Neural cell (in vitro differentiated cells): ENCODE results near the gene CTR9. TPM values are rescaled to one million over a fixed set of nuclear protein-coding genes. Genes with fewer than 3 reads are reported as not detected.
"Not testable (repeated sequence)": the region's sequence is repeated elsewhere in the genome, so short reads cannot be mapped to it uniquely, and the experiment has no call there.

Source experiments
- H2AFZ ChIP-seq: fragments of 200-600, 300-800 bp; sonication (generic), shearing (Covaris generic); 2 replicates; pipeline ENCODE4 v1.6.0; 2014; ENCODE audit warnings: low read depth, mild to moderate bottlenecking, antibody characterized with exemption, low read length, moderate library complexity
- H3F3A ChIP-seq: fragments of 200-600 bp; shearing (Covaris generic); 2 replicates; pipeline ENCODE4 v1.6.1; 2016; ENCODE audit warnings: mild to moderate bottlenecking, moderate library complexity, mixed read lengths, antibody characterized with exemption, low read length; ENCODE audit not compliant: insufficient read depth, poor library complexity, severe bottlenecking
- H3K27ac ChIP-seq: fragments of 200-600, 300-800 bp; sonication (generic), shearing (Covaris generic); 2 replicates; pipeline ENCODE4 v1.5.1; 2014; ENCODE audit warnings: mild to moderate bottlenecking, low read length, moderate library complexity
- H3K27me3 ChIP-seq: fragments of 300-800, 200-600 bp; sonication (generic), shearing (Covaris generic); 2 replicates; pipeline ENCODE4 v1.6.0; 2014; ENCODE audit warnings: mild to moderate bottlenecking, low read depth, low read length, moderate library complexity; ENCODE audit not compliant: insufficient read depth
- H3K36me3 ChIP-seq: fragments of 300-800, 200-600 bp; sonication (generic), shearing (Covaris generic); 2 replicates; pipeline ENCODE4 v1.5.1; 2014; ENCODE audit warnings: mild to moderate bottlenecking, antibody characterized with exemption, low read length, moderate library complexity; ENCODE audit not compliant: insufficient read depth
- H3K4me2 ChIP-seq: fragments of 300-800, 200-600 bp; sonication (generic), shearing (Covaris generic); 2 replicates; pipeline ENCODE4 v1.6.0; 2014; ENCODE audit warnings: mild to moderate bottlenecking, low read length
- H3K4me3 ChIP-seq: fragments of 300-800, 200-600 bp; sonication (generic), shearing (Covaris generic); 2 replicates; pipeline ENCODE4 v1.5.1; 2014; ENCODE audit warnings: mild to moderate bottlenecking, low read length, moderate library complexity
- H3K79me2 ChIP-seq: fragments of 200-600 bp; shearing (Covaris generic); replicated peaks from 2 replicates; pipeline ENCODE4 v1.6.0; 2014; ENCODE audit warnings: mild to moderate bottlenecking, low read length, moderate library complexity; ENCODE audit not compliant: insufficient read depth
- H3K9ac ChIP-seq: fragments of 300-800, 200-600 bp; sonication (generic), shearing (Covaris generic); 2 replicates; pipeline ENCODE4 v1.6.1; 2016; ENCODE audit warnings: mild to moderate bottlenecking, low read length, mixed read lengths
- H3K9me2 ChIP-seq: fragments of 200-600 bp; shearing (Covaris generic); 2 replicates; pipeline ENCODE4 v1.6.1; 2016; ENCODE audit warnings: mild to moderate bottlenecking, low read length, mixed read lengths; ENCODE audit not compliant: insufficient read depth
- H3K9me3 ChIP-seq: fragments of 200-600, 300-800 bp; sonication (generic), shearing (Covaris generic); 2 replicates; pipeline ENCODE4 v1.6.1; 2016; ENCODE audit warnings: mild to moderate bottlenecking, mixed run types, low read length, moderate library complexity, mixed read lengths
- H4K20me1 ChIP-seq: fragments of 200-600 bp; shearing (Covaris generic); 2 replicates; pipeline ENCODE4 v1.6.1; 2016; ENCODE audit warnings: mild to moderate bottlenecking, mixed run types; ENCODE audit not compliant: insufficient read depth
- EP300 ChIP-seq: fragments of 450-650 bp; conservative IDR thresholded peaks from 2 replicates; pipeline ENCODE4 v1.6.1; 2014; ENCODE audit warnings: antibody characterized with exemption, mild to moderate bottlenecking, moderate library complexity; ENCODE audit not compliant: poor library complexity, severe bottlenecking
- EZH2 ChIP-seq: fragments of 200-600, 300-800 bp; shearing (Covaris generic), sonication (generic); IDR thresholded peaks from 2 replicates; pipeline ENCODE4 v1.6.1; 2014; ENCODE audit warnings: antibody characterized with exemption, low read length, borderline replicate concordance, mild to moderate bottlenecking; ENCODE audit not compliant: insufficient read depth, poor library complexity, severe bottlenecking
- MXI1 ChIP-seq: fragments of 450-650 bp; conservative IDR thresholded peaks from 2 replicates; pipeline ENCODE4 v1.6.1; 2014; ENCODE audit warnings: antibody characterized with exemption, mild to moderate bottlenecking; ENCODE audit not compliant: poor library complexity, severe bottlenecking
- POLR2AphosphoS5 ChIP-seq: IDR thresholded peaks from 2 replicates; pipeline ENCODE4 v1.6.1; 2012
- REST ChIP-seq: IDR thresholded peaks from 2 replicates; pipeline ENCODE4 v1.6.1; 2012; ENCODE audit warnings: borderline replicate concordance
- SMC3 ChIP-seq: fragments of 450-650 bp; conservative IDR thresholded peaks from 2 replicates; pipeline ENCODE4 v1.6.1; 2014; ENCODE audit warnings: antibody characterized with exemption, mild to moderate bottlenecking, moderate library complexity; ENCODE audit not compliant: poor library complexity
- TAF1 ChIP-seq: IDR thresholded peaks from 2 replicates; pipeline ENCODE4 v1.6.1; 2012; ENCODE audit warnings: low read depth
- polyA plus RNA-seq: library from polyadenylated mRNA; depleted of rRNA; stranded (reverse); fragments of >200 nt; gene quantifications from 2 replicates; pipeline ENCODE4 v1.2.3, GENCODE V29; 2014

CTR9 gene
- polyA plus RNA-seq, 1 donor from 2014 or later, result 24.1 TPM

DNA sequence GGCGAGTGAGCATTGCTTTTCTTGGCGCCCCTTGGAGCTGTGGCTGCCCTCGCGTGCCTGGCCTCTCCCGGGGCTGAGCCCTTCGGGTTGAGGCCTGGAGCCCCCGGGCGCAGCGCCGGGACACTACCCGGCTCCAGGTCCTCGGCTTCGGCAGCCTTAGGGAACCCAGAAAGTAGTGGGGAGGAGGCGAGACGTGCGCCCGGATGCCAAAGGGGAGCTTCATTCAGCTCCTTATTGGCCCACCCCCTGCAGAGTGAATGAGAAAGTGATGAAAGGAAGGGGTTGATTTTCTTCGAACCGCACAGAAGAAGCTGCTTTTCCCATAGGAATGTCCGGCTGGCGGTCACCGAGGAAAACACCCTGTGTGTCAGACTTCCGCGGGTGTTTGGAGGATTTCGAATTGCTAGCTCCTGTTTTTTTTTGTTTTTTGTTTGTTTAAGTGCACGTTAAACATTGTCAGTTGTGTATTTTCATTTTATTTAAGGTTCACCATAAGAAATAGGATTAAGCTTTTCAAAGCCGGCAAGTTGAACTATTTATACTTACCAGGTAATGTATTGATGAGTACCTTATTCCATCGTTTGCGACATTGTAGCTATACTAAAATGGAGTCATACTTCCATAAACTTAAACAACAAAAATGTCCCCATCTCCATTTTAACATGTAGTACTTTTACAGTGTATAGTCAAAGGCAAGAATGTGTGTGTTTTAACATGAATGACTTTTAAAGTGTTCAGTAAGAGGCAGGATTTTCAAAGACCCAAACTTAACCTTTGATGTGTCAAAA is 58.5 kb downstream of the CTR9 start:
- Histone ChIP-seq H3K27me3 (no peaks in the 10 kb centered on the region), H3F3A (peaks cover 20% of the 10 kb centered on the region), H3K9me3 (no peaks in the 10 kb centered on the region), H4K20me1 (peaks cover 3% of the 10 kb centered on the region), H3K36me3 (peaks cover 21% of the 10 kb centered on the region), H3K27ac (peak overlapping the region; percentile 100), H2AFZ (peak overlapping the region; percentile 88), H3K9ac (peak overlapping the region; percentile 100), H3K79me2 (peaks cover 57% of the 10 kb centered on the region), H3K4me3 (peak overlapping the region; percentile 97), H3K4me2 (peak overlapping the region; percentile 88), H3K9me2 (no peaks in the 10 kb centered on the region)
- TF ChIP-seq EZH2 (no peak), MXI1 (no peak), REST (peak; percentile 88), SMC3 (no peak), POLR2AphosphoS5 (no peak)

DNA sequence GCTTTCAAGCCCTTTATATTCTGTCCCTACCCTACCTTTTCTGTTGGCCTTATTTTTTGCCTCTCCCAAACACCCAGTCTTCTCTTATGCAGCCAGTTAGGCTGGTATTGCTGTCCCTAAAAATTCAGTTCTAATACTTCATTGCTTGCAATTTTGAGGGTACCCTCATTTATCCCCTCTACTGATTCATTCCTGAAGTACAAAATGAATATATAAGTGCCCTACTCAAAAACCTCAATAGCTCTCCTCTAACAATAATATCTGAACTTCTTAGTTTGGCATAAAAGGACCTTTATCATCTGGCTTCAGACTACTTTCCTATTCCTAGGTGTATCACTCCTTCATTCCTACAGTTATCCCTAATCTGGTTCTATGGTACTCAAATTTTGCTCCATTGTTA is 62.9 kb downstream of the CTR9 start:
- H3K36me3 ChIP-seq, result no peaks in the 10 kb centered on the region
- no peak overlapping the region for H3K27ac ChIP-seq
- TF ChIP-seq EP300 (no peak), TAF1 (no peak), SMC3 (no peak)

GRCh38 chr11:10818594-10818993 is 67.5 kb downstream of the CTR9 start:
- no peaks in the 10 kb centered on the region for H3K27me3 ChIP-seq
- H3K9ac ChIP-seq, result no peak overlapping the region
- TF ChIP-seq EZH2, result no peak
- no peaks in the 10 kb centered on the region for H3K79me2 ChIP-seq
- no peak overlapping the region for H3K4me3 ChIP-seq
- H3K9me2 ChIP-seq, result no peaks in the 10 kb centered on the region
- no peaks in the 10 kb centered on the region for H4K20me1 ChIP-seq
- no peaks in the 10 kb centered on the region for H3K36me3 ChIP-seq
- H3F3A ChIP-seq, result no peaks in the 10 kb centered on the region
- no peak overlapping the region for H3K27ac ChIP-seq
- no peak overlapping the region for H2AFZ ChIP-seq
- no peak overlapping the region for H3K4me2 ChIP-seq
- H3K9me3 ChIP-seq, result no peaks in the 10 kb centered on the region

More for the DNA sequence above, 62.9 kb downstream of the CTR9 start:
- no peak overlapping the region for H3K9ac ChIP-seq
- H3K79me2 ChIP-seq, result peaks cover 19% of the 10 kb centered on the region
- no peaks in the 10 kb centered on the region for H3K9me3 ChIP-seq
- H3K27me3 ChIP-seq, result no peaks in the 10 kb centered on the region
- no peaks in the 10 kb centered on the region for H3K9me2 ChIP-seq
- no peaks in the 10 kb centered on the region for H4K20me1 ChIP-seq
- peaks cover 7% of the 10 kb centered on the region for H3F3A ChIP-seq
- H2AFZ ChIP-seq, result no peak overlapping the region
- no peak overlapping the region for H3K4me3 ChIP-seq
- no peak overlapping the region for H3K4me2 ChIP-seq

GRCh38 chr11:10822491-10822890 is 71.4 kb downstream of the CTR9 start:
- H3K9me2 ChIP-seq, H3K79me2 ChIP-seq, H3K9ac ChIP-seq, H3K27me3 ChIP-seq, H4K20me1 ChIP-seq, H2AFZ ChIP-seq, H3K4me2 ChIP-seq, H3K27ac ChIP-seq, H3K9me3 ChIP-seq, H3K36me3 ChIP-seq, H3K4me3 ChIP-seq, H3F3A ChIP-seq: not testable (repeated sequence)
